22Rv1 (cell line): ENCODE measurements around the gene KIRREL1.

Experiments used
- CTCF ChIP-seq: fragments of 450-650 bp; IDR thresholded peaks from 2 replicates; pipeline ENCODE4 v1.5.1; 2017; ENCODE audit warnings: mild to moderate bottlenecking
- ZFX ChIP-seq: fragments of 450-650 bp; IDR thresholded peaks from 2 replicates; pipeline ENCODE4 v1.6.1; 2017; ENCODE audit warnings: antibody characterized with exemption, borderline replicate concordance

GRCh38 chr1:158122833-158123388 lies 129.5 kb downstream of the KIRREL1 start:
- TF ChIP-seq CTCF (no peak), ZFX (no peak)
